GM12891 (cell line): ENCODE results near the gene DDI2.
A peak's percentile ranks its signal among the peaks of the same experiment; 100 is the strongest.

Experiments
- POLR2A ChIP-seq: IDR thresholded peaks from 2 replicates; pipeline ENCODE4 v1.6.1; 2011; ENCODE audit warnings: low read depth, low read length, control low read depth
- POLR2AphosphoS5 ChIP-seq: IDR thresholded peaks from 2 replicates; pipeline ENCODE4 v1.6.1; 2011; ENCODE audit warnings: low read depth, low read length, control low read depth
- POU2F2 ChIP-seq: IDR thresholded peaks from 2 replicates; pipeline ENCODE4 v1.6.1; 2011; ENCODE audit warnings: low read depth, mild to moderate bottlenecking, control low read depth, low read length, moderate library complexity
- SPI1 ChIP-seq: IDR thresholded peaks from 2 replicates; pipeline ENCODE4 v1.6.1; 2011; ENCODE audit warnings: low read depth, low read length, control low read depth
- TAF1 ChIP-seq: IDR thresholded peaks from 2 replicates; pipeline ENCODE4 v1.6.1; 2011; ENCODE audit warnings: low read depth, low read length, control low read depth

DNA sequence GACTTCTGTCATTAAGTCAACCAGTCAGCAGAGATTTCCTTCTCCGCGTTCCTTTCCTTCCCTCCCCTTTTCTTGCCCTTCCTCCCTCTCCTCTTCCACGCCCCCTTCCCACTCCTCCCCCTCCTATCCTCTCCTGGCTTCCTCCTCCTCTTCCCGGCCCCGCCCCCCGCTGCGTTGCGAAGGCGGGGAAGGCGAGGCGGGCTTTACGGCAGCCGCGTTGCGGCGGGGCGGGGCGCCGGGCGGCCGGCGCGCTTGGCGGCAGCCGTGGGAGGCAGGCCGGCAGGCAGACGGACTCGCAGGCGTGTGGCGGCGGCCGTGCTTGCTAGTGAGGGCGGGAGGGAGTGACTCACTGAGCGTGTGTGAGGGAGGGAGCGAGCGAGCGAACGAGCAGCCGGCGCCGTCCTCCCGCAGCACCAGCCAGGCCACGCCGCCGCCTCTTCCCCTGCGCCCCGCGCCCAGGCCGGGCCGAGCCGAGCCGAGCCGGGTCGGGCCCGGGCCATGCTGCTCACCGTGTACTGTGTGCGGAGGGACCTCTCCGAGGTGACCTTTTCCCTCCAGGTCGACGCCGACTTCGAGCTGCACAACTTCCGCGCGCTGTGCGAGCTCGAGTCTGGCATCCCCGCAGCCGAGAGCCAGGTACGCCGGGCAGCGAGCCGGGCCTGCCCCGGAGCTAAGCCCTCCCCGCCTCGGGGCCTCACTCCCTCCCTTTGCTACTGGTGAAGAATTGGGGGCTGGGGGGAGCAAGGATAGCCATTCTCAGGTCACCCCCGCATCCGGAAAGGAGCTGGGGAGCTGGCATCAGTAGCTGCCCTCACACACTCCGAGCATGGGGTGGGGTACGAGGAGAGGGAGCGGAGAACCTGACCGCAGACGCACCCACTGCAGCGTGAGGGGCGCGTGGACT is at the start of gene DDI2:
- TF ChIP-seq POLR2A (no peak; the same call in 1 of the 2 replicates), POLR2AphosphoS5 (peak; percentile 57), SPI1 (no peak; the same call in 1 of the 2 replicates), TAF1 (peak; percentile 76; the same call in 1 of the 2 replicates), POU2F2 (no peak)
